Measurements from ENCODE around the gene GLB1L.
"Not testable (repeated sequence)": the region's sequence is repeated elsewhere in the genome, so short reads cannot be mapped to it uniquely, and the experiment has no call there.

The GLB1L gene

DNA sequence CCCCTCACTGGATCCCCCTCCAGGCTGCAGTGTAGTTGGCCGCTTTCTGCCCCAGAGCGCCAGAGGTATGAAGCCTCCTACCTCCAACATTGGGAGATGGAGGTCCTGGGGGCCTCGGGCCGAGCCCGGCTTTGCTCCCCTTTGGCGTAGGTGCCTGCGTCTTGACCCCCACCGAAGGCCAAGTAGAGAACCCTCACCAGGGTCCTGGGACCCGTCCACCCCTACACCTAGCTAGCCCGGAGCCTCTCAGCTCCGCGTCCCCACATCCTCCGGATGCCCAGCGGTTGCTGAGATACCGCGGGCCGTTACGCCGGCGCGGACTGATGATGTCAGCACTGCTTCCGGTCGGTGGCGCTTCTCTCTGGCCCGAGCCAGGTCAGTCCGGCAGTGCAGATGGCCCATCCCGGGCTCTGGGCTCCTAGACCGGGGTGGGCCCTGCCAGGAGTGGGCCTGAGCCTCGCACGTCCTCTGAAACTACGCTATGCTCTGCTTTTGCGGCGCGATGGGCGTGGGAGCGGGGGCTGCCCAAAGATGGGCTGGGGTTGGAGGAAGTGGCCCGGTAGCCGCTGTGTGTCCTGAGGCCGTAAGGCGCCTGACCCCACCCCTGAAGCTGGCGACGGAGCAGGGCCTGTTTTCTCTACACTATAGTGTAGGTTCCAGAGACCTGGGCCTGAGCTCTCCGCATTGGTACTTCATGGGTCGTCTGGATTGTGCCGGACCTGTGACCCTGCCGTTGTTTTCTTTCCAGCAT is at the start of gene GLB1L, which contains the start of gene STK16:
TSS of gene GLB1L (minus strand) at position 297 of the 751 bp plus-strand sequence. CDS start 1,871 bp downstream, outside the sequence.
TSS of gene STK16 (plus strand) at position 332 of the 751 bp plus-strand sequence. CDS start 521 bp downstream, outside the sequence.
- peak; percentile 84 to 86 for ATAC-seq

DNA sequence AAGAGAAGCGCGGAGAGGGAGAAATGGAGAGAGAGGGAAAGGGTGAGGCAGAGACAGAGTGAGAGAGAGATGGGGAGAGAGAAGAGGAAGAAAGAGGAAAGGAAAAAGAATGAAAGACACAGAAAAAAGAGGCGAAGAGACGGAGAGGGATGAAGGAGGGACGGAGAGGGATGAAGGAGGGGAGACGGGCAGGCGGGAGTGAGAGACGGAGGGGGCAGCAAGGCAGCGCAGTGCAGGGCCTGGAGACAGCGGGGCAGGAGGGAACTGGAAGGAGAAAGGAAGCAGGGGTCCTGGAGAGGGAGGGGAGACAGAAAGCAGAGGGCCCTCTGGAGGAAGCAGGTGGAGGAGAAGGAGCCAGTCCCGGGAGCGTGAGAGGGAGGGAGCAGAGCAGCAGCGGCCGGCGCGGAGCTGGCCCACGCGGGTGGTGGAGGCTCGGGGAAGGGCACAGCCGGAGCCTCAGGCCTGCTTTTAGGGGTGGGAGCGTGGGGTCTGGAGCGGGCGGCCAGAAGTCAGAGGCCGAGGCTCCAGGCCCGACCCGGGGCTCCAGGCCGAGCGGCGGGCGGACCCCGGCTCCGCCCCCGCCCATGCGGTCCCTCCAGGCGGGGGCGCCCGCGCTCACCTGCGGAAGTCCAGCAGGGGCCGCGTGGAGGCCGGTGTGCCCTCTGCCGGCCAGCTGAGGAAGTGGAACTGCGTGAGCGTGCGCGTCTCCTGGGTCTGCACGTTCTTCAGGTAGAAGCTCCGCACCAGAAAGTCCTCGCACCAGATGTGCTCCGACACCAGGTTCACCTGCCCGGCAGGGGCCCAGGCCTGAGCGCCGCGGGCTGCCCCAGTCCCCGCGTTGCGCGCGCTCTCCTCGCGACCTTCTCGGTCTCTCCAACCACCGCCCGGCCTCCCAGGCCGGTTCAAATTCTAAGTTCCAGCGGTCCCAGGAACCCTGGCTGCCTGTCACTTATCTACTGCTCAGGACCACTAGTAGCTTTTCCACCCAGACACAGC is 49.4 kb upstream of the GLB1L start:
- ATAC-seq: peak; percentile 90

DNA sequence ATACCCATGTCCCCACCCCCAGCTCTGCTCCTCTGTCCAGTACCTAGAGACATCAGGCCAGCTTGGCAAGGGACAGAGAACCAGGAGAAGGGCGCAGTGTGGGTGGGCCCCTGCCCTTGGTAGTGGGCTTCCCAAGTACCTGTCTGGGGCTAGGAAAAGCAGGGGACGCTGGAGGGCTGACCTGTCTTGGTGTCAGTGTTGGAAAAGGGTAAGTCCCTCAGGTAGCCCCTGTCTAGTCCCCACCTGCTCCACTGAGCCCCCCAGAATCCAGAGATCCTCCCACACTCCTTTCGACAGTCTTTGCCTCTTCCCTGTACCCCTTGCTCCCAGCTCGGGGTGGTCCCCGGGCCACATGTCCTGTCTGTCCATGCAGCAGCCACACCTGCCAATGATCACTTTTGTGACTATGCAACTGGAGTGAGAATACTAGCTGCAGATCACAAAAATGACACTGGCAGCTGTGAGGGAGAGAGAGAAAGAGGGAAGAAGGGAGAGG is 48.5 kb upstream of the GLB1L start:
- ATAC-seq: no peak

DNA sequence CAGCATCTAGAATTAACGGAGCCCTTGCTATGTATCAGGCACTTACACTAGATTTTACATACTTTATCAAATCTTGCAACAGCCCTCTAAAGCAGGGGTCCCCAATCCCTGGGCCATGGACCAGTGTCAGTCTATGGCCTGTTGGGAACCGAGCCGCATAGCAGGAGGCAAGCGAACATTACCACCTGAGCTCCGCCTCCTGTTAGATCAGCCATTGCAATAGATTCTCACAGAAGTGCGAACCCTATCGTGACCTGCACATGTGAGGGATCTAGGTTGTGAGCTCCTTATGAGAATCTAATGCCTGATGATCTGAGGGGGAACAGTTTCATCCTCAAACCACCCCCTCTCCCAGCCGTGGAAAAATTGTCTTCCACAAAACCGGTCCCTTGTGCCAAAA is 47.4 kb upstream of the GLB1L start:
- no peak for ATAC-seq

DNA sequence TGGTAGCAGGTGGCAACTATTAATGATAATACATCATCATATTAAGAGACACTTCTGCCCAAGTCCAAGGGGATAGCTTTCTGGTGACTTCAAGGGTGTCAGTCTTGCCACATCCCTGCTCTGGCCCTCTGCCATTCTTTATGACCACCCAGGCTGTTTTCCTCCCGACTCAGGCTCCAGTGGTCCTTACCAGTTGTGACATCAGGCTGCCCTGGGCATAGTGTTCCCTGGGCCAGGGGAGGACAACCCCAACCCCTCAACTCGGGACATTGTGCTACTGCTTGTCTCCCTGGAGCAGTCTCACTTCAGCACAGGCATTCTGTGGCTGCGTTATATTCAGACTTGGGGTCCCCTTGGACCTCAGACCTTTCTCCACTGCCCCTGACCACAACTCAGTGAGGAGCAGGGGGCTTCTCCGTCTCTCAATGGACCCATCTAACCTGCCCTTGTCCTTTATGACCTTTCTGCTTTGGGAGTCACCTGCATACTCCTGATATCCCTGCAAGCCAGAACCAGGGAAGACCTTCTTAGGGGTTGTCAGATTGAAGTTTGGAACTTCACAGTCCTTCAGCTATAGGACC is 46.8 kb upstream of the GLB1L start:
- ATAC-seq: no peak

DNA sequence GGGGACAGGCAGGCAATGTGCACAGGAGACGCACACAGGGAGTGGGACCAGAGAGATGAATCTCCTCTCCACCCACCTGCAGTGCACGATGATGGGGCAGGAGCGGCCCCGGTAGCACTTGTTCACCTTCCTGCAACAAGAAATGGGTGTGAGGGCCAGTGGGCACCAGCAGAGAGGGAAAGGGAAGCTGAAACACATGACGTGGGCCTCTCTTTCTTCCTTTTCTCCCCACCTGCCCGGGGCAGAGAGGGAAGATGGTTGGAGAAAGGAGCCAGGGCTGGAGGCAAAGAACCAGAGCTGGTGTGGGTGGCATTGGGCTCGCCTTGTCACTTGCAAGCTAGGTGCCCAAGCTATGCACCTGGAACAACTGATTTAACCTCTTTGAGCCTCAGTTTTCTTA is 46.1 kb upstream of the GLB1L start:
- no peak for ATAC-seq

DNA sequence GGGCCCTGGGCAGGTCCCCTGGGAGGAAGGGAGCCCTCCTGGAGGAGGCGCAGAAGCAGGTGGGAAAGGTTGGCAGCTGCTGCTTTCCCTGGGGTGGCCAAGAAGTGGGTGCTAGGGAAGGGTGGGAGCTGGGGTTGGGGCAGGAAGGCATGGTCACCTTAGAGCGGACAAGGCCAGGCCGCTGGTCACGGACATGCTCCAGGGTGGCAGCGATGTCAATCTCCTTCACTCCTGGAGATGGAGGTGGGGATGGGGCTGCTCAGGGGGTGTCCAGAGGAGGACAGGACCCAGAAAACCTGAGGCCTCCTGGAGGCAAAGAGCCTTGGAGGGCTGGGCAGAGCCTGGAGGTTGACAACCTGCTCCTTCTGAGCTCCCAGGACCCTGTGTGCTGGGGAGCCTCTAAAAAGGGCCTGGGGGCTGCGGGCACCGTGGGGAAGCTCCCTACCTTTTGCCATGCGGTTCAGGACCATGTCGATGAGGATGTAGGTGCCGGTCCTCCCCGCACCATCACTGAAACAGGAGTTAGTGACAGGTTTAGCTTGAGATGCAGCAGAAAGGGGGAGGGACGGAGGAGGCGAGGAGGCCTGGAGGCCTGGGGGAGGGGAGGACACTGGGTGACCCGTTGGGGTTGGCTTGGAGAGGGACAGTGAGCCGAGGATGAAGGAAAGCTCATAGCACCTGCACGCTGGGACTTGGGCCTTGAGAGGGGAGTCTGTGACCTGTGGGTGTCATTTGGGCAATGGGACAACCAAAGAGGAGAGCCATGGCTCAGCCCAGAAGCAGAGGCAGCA is 45.3 kb upstream of the GLB1L start:
- ATAC-seq: no peak

DNA sequence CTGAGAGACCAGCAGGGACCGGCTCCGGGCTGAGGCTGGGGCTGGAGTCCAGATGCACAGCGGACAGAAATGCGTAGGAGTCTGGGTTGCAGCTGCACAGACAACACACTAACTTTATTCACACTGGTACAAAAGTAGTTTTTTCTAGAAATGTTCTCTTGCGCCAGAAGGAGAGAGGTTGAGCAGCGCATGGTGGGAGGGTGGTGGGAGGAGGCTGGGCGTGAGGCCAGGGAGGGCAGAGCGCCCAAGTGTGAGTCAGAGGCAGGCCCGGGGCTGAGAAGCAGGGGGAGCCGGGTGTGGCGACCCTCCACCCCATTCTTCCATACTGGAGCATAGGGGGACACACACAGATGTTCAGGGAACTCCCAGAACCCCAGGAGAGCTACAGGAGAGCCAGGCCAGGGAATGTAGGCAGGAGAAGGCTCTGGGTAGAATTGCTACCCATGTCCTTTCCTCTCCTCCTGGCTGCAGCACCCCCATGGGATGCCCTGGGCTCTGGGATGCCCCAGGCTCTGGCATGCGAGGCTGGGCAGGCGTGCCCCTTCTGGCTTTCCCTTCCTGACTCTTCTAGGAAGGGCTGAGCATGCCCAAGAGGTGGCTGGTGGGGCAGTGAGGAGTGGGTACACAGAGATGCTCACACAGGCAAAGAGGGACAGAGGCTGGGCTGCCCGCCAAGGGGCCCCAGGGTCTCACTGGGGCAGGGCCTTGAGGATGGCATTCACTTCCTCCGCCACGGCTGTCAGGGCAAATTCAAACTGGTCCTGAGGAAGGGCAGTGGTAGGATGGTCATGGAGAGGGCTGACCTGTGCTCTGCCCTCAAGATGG is 44.5 kb upstream of the GLB1L start:
- ATAC-seq: no peak

DNA sequence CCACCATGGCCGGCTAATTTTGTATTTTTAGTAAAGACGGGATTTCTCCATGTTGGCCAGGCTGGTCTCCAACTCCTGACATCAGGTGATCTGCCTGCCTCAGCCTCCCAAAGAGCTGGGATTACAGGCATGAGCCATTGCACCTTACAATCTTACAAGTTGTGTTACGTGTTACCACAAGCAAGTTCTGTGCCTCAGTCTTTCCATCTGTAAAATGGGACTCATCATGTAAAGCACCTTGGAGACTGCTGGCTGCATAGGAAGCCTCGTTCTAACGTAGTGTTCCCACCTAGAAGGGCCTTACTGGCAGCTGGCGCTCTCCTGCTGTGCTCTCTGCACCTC is 43.9 kb upstream of the GLB1L start:
- ATAC-seq: no peak

DNA sequence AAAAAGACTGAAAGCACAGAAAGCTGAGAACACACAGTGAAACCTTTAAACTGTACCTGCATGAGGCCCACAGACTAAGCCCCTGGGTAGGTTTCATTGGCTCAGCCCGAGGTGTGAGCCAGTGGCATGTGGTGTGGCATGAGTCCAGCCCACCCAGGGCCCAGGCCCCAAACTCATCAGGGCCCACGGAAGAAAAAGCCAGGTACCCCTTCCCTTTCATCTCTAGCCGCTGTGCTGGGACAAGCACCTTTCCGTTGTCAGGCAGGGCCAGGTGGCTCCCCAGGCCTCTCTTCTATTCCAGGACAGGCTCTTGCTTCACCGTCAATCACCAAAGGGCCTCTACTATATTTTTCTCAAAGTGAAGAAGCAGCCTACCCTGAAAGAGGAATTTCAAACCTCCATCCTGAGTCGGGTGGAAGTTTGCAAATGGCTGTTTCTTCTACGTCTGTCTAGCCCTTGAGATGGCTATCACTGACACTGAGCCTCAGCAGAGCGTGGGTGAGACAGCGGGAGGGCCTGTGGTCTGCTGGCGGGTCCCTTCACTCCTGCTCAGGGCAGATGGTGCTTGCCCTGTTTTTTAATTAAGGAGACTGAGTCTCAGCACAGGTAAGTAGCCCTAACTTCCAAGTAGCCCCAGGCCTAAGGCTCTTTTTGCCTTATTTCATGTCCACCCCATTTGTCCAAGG is 42.5 kb upstream of the GLB1L start:
- ATAC-seq: no peak

DNA sequence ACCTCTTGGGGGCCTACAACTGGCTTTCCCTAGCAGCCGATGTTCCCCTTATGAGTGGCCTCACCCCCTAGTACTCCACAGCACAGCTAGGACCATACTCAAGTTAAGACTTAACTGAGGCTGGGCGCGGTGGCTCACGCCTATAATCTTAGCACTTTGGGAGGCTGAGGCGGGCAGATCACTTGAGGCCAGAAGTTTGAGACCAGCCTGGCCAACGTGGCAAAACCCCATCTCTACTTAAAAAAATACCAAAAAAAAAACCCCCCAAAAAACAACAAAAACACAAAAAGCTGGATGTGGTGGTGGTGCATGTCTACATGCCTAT is 41.8 kb upstream of the GLB1L start:
- not testable (repeated sequence) for ATAC-seq

DNA sequence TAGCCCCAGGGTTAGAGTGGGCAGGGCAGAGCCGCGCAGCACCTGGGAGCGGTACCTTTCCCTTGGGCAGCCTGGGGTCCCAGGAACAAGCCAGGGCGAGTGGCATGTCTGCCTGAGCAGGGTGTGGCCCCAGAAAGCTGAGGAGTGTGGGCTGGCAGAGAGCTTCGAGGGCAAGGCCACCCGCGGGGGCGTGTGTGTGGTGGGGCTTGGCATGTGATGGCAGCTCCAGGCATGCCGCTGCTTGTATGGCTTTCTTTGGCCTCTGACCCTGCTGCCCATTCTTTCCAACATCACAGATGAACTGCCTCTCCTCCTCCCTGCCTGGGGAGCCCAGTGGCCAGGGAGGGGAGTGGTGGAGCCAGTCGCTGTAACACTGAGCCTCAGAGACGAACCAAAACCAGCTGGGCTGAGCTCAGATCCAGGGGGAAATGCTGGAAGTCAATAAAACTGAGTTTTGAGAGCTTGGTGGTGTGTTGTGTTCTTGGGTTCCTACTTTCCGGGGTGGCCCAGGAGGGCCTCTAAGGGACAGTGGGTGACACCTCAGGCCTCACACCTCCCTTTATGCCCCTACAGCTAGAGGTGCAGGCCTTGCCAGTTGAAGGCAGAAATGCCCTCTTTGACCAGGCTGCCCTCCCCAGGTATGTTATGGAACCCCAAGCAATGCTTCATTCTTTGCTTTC is 41.3 kb upstream of the GLB1L start:
- no peak for ATAC-seq

DNA sequence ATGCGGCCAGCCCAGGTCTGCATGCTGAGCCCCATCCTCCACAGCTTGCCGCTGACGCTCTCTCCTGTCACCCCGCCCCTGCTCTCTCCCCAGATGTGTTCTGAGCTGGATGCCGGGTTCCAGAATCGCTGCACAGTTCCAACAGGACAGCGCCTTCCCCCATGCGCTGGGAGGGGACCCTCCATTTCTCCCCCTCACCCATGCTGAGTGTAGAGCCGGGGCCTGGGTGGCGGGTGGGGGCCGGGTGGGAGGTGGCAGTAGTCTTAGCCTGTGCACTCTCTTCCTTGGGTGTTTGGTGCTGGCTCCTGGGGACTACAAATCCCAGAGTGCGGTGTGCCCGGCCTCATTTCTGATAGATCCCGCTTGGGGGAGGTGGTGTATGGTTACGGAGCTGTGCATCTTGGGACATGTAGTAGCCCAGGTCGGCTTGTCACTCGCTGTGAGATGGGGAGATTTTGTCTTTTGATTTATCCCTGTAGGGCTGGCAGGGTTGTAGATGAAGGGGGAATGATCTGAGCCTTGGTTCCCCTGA is 40.7 kb upstream of the GLB1L start:
- ATAC-seq: no peak

DNA sequence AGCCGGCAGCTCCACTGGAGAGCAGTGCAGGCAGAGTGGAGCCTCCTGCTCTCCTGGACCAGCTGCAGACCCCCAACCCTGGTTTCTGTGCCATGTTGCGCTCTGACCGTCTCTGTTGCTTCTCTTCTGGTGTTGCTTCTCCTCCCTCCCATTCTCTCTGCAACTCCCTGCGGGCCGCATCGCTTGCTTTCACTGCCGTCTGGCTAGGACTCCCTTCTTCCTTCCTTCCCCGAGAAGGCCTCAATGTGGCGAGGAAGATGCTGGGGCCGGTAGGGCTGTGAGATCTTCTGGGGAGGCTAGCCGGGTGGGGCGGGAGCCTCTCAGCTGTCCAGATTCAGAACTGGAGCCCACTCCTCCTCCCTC is 40.1 kb upstream of the GLB1L start:
- ATAC-seq: no peak

DNA sequence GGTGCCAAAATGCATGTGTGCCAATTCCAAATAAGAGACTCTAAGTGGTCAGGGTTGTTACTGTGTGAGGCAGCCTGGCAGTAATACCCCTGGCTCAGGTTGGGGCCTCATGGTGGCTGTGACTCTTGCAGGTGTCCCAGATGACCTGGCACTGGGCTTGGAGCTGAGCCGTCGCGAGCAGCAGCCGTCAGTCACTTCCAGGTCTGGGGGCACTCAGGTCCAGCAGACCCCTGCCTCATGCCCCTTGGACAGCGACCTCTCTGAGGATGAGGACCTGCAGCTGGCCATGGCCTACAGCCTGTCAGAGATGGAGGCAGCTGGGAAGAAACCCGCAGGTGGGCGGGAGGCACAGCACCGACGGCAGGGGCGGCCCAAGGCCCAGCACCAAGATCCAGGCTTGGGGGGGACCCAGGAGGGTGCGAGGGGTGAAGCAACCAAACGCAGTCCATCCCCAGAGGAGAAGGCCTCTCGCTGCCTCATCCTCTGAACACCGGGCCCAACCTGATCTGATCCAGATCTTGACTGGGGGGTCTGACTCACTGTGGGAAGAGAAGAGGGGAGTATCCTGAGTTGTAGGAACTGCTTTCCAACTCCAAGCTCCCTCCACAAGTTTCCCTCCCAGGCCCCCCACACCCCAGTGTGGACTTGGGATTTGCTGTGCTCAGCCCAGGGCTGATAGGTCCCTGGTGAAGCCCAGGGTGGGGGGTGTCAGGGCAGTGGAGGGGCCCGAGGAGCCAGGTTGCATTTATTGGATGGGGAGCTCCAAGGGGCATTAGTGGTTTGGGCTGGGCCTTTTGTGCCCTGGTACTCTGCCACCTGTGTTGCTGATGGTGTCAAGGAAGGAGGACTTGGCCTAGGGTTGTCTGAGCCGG is 39.5 kb upstream of the GLB1L start:
- ATAC-seq: no peak

DNA sequence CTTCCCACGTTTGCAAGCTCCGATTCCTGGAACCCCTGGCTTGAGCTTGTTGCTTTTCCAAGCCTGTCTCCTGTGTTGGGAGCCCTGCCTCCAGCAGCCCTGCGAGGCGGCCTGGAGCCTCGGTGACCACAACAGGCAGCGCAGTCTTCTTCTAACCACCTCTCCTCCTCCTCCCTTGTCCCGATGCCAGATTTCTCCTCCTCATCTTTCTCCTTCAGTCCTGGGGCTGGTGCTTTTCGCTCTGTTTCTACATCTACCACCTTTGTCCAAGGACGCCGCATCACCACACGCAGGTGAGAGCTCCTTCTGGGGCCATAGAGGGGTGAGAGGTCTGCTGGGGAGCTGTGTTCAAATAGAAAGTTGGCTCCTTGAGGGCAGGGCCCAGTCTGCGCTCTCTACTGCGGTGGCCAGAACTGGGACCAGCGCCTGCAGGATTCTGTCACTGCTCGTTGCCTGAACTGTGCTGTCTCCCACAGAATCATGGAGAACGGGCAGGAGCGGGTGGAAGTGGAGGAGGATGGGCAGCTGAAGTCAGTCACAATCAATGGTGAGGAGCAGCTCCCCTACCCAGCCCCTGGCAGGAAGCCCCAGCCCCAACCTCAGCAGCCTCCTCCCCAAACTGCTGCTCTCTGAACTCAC is 37.8 kb upstream of the GLB1L start:
- ATAC-seq: no peak

DNA sequence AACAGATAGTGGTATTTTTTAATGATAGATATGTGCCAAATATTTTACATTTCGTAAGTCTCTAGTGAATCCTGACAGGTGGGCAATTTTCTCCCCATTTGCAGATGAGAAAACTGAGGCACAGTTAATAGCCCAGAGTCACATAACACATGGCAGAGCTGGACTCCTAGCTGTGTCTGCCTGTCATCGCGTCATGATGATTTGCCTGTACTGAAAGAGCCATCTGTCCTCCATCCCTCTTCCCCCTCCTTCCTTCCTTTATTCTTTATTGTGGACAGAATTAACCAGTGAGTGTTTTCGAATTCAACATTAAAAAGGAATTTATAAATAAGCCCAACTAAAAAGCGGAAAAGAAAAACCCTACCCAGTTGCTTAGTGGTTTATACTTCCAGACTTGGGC is 37.1 kb upstream of the GLB1L start:
- ATAC-seq: no peak

DNA sequence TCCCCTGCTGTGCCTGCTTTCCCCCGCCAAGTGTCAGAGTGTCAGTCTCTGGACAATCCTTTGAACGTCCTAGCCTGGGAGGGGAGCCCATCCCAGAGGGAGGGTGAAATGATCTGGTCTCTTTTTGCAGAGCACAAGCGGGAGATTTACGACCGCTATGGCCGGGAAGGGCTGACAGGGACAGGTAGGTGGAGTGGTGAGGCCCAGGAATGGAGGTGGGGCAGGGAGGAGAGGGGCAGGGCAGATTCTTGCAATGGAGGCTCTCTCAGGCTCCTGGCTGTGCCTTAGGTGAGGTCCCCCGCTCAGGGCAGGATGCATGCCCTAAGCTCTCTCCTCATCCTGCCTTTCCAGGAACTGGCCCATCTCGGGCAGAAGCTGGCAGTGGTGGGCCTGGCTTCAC is 36.3 kb upstream of the GLB1L start:
- no peak for ATAC-seq

DNA sequence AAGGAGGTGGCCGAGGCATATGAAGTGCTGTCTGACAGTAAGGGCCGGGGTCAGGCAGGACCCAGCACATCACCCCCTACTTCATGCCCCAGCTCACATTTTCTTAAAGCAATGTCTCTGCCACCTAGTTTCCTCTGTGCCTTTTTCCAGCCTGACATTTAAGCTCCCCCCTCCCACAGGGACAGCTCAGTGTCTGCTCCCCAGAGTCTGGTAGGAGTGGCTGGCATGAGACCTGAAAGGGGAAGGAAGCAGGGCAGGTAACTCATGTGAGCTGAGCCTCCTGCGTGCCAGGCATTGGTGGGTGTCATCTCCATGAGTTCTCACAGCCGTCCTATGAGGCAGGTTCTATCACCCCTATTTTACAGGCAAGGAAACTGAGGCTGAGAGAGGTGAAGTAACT is 35.4 kb upstream of the GLB1L start:
- ATAC-seq: no peak

Measured in activated CD4-positive, CD25-positive, alpha-beta regulatory T cell treated with anti-CD3 and anti-CD28 coated beads, Interleukin-2, amount 50 U/mL, for 24 hours (primary cell).